ENCODE data around the gene CNDP2. TPM values are rescaled to one million over a fixed set of nuclear protein-coding genes. Genes with fewer than 3 reads are reported as not detected.
"Not testable (repeated sequence)": the region's sequence is repeated elsewhere in the genome, so short reads cannot be mapped to it uniquely, and the experiment has no call there.

Gene CNDP2
- total RNA-seq, 1 donor, result 38.4 TPM

GRCh38 chr18:74519320-74520095 is 23.3 kb downstream of the CNDP2 start:
- DNase-seq (ENCODE audit: low read depth), result no peak
- no peak for TF ChIP-seq CTCF (IDR thresholded peaks at IDR 0.05; ENCODE audit: insufficient read depth, low read depth, low read length)
- H3K4me3 ChIP-seq (ENCODE audit: low read depth, low read length), result no peak overlapping the region

GRCh38 chr18:74520096-74520833 is 24.1 kb downstream of the CNDP2 start:
- H3K4me3 ChIP-seq (ENCODE audit: low read depth, low read length), result no peak overlapping the region
- DNase-seq (ENCODE audit: low read depth), result no peak
- TF ChIP-seq CTCF (IDR thresholded peaks at IDR 0.05; ENCODE audit: insufficient read depth, low read depth, low read length), result no peak

- no peak for TF ChIP-seq CTCF (IDR thresholded peaks at IDR 0.05; ENCODE audit: insufficient read depth, low read depth, low read length)
- H3K4me3 ChIP-seq (ENCODE audit: low read depth, low read length), result no peak overlapping the region
- DNase-seq (ENCODE audit: low read depth), result no peak
Measured at GRCh38 chr18:74521068-74521725, 25.0 kb downstream of the CNDP2 start.

GRCh38 chr18:74522635-74523548 is 26.7 kb downstream of the CNDP2 start:
- no peak for TF ChIP-seq CTCF (IDR thresholded peaks at IDR 0.05; ENCODE audit: insufficient read depth, low read depth, low read length)
- no peak overlapping the region for H3K4me3 ChIP-seq (ENCODE audit: low read depth, low read length)
- peak; percentile 45 for DNase-seq (ENCODE audit: low read depth)

GRCh38 chr18:74524097-74524496 is 27.9 kb downstream of the CNDP2 start:
- no peak for TF ChIP-seq CTCF (IDR thresholded peaks at IDR 0.05; ENCODE audit: insufficient read depth, low read depth, low read length)
- peak; percentile 73 for DNase-seq (ENCODE audit: low read depth)
- H3K4me3 ChIP-seq (ENCODE audit: low read depth, low read length), result no peak overlapping the region

GRCh38 chr18:74524915-74525314 is 28.8 kb downstream of the CNDP2 start:
- not testable (repeated sequence) for DNase-seq (ENCODE audit: low read depth); H3K4me3 ChIP-seq (ENCODE audit: low read depth, low read length)
